SHP77 treated with DMSO at 0.1 percent for 48 hours (cell line): ENCODE results near the gene DOK4.
"Not testable (repeated sequence)": the region's sequence is repeated elsewhere in the genome, so short reads cannot be mapped to it uniquely, and the experiment has no call there.

ENCODE experiments used
- DNase-seq: peaks from one replicate; lab custom pipeline; 2025; lab: John Stamatoyannopoulos, UW

The DOK4 gene

GRCh38 chr16:57502048-57502775 is 15.9 kb upstream of the DOK4 start:
- no peak for DNase-seq

DNA sequence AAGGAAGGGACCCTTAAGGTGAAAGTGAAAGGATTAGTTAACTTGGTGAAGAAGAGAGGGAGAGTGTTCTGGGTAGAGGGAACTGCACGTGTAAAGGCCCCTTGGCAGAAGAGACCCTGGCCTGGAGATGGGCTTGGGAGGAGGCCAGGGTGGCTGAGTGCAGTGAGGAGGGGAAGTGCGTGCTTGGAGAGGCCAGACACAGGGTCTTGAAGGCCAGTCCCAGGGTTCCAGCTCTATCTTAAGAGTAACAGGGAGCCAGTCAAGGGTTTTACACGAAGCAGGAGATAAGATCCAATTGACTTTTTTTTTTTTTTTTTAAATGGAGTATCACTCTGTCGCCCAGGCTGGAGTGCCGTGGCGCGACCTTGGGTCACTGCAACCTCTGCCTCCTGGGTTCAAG is 15.2 kb upstream of the DOK4 start:
- no peak for DNase-seq

- DNase-seq: no peak
Measured at GRCh38 chr16:57500578-57501111, 14.4 kb upstream of the DOK4 start.

DNA sequence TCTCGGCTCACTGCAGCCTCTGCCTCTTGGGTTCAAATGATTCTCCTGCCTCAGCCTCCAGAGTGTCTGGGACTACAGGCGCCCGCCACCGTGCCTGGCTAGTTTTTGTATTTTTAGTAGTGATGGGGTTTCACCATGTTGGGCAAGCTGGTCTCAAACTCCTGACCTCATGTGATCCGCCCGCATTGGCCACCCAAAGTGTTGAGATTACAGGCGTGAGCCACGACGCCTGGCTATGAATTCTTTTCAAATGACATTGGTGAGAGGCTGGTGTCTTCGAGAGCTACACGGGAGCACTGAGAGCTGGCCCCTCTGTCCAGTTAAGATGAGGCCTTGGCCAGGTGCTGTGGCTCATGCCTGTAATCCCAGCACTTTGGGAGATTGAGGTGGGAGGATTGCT is 13.6 kb upstream of the DOK4 start:
- not testable (repeated sequence) for DNase-seq

DNA sequence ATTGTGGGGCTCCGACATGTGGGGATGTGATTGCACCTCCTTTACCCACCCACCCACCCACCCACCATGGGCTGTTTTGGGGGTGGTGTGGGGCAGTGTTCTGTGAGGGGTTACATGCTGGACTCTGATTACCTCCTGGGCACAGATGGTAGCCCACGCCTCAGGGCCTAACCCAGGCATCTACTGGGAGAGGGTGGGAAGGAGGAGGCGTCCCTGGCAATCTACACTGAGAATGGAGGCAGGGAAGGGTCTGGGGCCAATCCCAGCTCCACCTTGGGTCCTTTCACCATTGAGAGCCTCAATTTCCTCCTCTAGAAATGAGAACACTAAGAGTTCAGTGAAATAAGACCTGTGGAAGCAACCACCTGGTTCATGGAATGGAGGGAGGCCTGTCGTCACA is 11.7 kb upstream of the DOK4 start:
- DNase-seq: no peak

DNA sequence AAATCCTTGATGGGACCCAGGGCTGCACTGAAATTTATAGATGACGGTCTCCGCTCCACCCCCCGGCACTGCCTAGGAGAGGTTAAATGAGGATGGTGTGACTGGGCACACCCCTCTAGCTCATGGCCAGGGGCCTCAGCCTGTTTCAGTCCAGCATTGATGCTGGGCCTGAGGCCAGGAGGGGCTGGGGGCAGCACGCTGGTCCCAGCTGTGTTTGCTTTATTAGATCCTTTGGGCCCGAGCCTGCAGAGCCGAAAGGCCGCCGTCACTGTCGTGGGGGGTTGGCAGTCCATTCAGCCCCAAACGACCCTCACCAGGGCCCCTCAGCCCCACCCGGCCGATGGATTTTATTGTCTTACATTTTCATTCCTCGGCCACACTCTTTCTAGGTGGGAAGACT is 10.8 kb upstream of the DOK4 start:
- DNase-seq: no peak

GRCh38 chr16:57493767-57494166 is 7.5 kb upstream of the DOK4 start:
- DNase-seq: no peak

- no peak for DNase-seq
Measured at GRCh38 chr16:57489229-57489628, 2.9 kb upstream of the DOK4 start.

DNA sequence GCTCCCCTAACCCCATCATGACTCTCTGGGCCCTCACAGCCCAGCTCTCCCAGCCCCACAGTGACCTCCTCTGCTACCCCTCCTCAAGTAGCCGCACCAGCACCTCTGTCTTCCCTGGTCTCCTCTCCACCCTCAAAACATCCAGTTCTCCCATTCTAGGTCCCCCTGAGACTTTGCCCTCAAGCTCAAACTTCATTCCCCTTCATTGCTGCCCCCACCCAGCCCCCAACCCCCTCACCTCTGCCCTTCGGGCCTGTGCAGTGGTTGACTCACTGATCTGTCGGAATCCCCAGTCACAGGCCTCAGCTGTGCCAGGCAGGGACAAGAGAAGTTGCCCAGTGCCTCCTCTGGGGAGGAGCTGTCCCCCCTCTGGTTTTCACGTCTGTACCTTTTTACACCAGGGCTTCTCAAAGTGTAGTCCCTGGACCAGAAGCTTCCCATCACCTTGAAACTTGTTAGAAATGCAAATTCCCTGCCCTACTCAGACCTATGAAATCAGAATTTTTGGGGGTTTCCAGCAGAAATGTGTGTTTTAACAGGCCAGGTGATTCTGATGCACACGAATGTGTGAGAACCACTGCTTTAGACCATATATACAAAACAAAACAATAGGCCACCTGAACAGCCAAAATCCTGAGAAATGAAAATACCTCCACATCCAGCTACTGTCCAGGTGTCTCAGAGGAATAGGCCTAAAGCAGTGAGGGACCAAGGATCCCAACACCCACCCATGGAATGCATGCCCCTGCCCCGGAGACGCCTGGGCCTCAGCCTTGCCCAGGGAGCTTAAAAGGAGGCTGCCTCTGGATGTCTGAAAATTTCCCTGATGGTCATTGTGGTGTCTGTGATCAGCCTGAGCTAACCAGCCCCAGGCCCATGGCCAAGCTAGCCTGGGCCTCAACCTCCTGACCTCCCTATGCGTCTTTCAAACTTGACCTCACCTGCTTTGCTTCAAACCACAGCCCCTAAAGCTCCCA is 853 bp upstream of the DOK4 start:
- no peak for DNase-seq

- no peak for DNase-seq
Measured at GRCh38 chr16:57485091-57485915, 990 bp downstream of the DOK4 start.

- DNase-seq: no peak
Measured at GRCh38 chr16:57484515-57485005, 1.7 kb downstream of the DOK4 start.

- no peak for DNase-seq
Measured at GRCh38 chr16:57483725-57484514, 2.4 kb downstream of the DOK4 start.

GRCh38 chr16:57482845-57483545 is 3.3 kb downstream of the DOK4 start:
- no peak for DNase-seq

- no peak for DNase-seq
Measured at GRCh38 chr16:57481421-57481820, 4.9 kb downstream of the DOK4 start.

- no peak for DNase-seq
Measured at GRCh38 chr16:57480754-57481230, 5.5 kb downstream of the DOK4 start.

DNA sequence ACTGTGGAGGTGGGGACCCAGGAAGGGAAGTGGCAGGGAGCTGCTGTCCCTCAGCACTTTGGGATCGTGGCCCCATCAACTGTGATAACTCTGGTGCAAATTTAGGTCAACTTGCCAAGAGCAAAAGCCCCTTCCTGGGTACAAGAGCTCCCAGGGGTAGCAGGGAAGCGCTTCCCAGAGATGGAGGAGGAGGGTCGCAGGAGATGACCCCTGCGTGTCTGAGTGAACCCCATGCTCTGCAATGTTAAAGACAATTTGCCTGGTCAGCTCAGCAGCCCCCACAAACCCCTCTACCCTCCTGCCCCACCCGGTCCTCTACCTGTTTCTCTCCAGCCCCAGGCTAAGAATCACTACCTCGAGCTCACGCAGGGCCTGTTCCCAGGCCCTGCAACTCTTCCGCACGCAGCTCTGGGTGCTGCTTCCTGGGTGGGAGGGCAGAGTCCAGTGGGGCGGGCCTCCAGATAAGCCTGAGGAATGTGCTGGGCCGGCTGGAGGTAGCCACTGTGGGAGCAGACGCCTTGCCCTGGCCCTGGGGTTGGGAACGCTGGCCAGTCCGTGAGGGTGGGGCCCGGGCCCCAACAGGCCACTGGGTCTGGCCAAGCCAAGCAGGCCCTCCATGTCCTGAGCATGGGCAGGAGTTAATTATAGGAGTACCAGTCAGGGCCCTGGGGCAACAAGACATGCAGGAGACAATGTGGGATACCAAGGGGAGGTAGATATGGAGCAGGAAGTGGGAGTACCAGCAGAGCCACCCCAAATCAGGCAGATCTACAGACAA is 6.1 kb downstream of the DOK4 start:
- no peak for DNase-seq

- DNase-seq: peak; percentile 17
Measured at GRCh38 chr16:57479205-57479975, 6.9 kb downstream of the DOK4 start.

DNA sequence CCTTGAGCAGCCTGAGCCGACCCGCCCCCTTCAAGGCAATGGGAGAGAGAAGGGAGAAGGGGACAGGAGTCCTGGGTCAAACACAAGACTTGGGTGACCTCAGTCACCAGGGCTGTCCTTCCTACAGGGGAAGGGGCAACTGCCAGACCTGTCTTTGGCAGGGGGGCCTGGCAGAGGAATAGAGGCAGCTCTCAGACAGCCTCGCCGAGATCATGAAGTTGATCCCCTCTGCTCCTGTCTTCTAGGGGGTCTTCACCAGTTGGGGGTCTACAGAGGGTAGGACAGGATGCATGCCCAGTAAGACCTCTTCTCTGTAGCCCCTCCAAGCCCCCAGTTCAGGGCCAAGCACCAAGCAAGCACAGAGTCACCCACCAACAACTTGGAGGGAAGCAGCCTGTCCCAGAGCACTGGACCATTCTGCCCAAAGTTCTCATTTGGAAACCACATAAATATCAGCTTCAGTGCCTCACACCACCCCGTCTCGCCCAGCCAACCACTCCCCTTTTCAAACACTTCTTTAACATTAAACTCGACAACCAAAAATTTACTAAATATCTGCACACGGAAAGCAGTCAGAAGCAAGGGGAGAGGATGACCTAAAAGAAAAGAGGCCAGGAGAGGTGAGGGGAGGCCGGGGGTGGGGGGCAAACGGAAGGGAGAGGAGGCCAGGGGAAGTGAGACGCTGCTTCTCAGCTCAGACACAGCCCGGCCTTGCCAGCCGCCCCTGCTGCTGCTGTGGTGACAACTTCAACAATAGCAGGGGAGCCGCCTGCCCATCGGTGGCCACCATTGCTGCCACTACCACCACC is 7.7 kb downstream of the DOK4 start:
- DNase-seq: no peak
